ENCODE measurements around the gene UNC13D.

Gene UNC13D

DNA sequence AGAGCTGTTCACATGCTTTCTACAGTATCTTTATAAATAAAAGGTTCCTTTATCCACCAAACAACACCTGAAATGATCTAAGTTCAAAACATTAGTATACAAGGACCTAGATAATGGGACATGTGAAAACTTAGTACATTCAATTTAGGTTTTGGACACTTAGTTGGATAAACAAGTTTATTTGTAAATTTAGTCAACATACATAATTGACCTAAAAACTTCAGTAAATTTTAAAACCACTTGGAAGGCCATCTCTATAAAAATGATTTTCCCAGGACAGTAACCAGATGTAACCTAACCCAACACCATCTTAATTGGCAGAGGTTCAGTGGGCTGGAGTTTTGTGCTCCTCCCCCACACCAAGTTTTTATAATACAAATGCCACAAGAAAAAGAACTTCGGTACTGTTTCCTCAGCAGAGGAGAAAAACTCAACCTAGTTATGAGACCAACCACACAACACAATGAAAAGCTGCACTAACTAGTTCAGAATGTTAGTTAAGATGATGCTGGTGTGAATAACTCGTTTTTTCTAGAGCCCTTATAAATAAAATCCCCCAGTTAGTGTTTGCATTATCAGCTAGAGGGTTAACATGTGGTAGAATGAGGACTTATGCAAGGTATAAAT is 66.8 kb downstream of the UNC13D start:
- ATAC-seq (ENCODE audit: low read depth) (no peak), DNase-seq (ENCODE audit: low spot score) (no peak)
- H3K4me3 ChIP-seq (ENCODE audit: severe bottlenecking) = peak overlapping the region; percentile 0
- no peaks in the 10 kb centered on the region for H3K9me3 ChIP-seq (ENCODE audit: severe bottlenecking)
- no peaks in the 10 kb centered on the region for H3K27me3 ChIP-seq (ENCODE audit: insufficient read depth, poor library complexity, severe bottlenecking)
- peaks cover 24% of the 10 kb centered on the region for H3K4me1 ChIP-seq (ENCODE audit: insufficient read depth, poor library complexity, severe bottlenecking)
- TF ChIP-seq, protein P1, sequence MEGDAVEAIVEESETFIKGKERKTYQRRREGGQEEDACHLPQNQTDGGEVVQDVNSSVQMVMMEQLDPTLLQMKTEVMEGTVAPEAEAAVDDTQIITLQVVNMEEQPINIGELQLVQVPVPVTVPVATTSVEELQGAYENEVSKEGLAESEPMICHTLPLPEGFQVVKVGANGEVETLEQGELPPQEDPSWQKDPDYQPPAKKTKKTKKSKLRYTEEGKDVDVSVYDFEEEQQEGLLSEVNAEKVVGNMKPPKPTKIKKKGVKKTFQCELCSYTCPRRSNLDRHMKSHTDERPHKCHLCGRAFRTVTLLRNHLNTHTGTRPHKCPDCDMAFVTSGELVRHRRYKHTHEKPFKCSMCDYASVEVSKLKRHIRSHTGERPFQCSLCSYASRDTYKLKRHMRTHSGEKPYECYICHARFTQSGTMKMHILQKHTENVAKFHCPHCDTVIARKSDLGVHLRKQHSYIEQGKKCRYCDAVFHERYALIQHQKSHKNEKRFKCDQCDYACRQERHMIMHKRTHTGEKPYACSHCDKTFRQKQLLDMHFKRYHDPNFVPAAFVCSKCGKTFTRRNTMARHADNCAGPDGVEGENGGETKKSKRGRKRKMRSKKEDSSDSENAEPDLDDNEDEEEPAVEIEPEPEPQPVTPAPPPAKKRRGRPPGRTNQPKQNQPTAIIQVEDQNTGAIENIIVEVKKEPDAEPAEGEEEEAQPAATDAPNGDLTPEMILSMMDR (IDR thresholded peaks at IDR 0.05; ENCODE audit: poor library complexity, severe bottlenecking) = no peak
- peak overlapping the region; percentile 92 for H3K27ac ChIP-seq (ENCODE audit: poor library complexity, severe bottlenecking)
- peaks cover 35% of the 10 kb centered on the region for H3K36me3 ChIP-seq (ENCODE audit: low read depth)
